ENCODE data around the gene SYNJ2.

Gene SYNJ2

GRCh38 chr6:158011478-158011920, 29.8 kb downstream of the SYNJ2 start:
- H3K79me2 ChIP-seq (ENCODE audit: insufficient read depth, low read length), result peaks cover 86% of the 10 kb centered on the region
- peaks cover 49% of the 10 kb centered on the region for H3K4me1 ChIP-seq (ENCODE audit: insufficient read depth, low read length)
- ATAC-seq (ENCODE audit: insufficient read depth, low read depth), result no peak
- no peaks in the 10 kb centered on the region for H3K9me3 ChIP-seq (ENCODE audit: insufficient read depth, low read length, severe bottlenecking)
- H3K27me3 ChIP-seq (ENCODE audit: insufficient read depth, low read length, poor library complexity), result no peaks in the 10 kb centered on the region
- no peak for DNase-seq
- H4K20me1 ChIP-seq (ENCODE audit: insufficient read depth, low read length), result peaks cover 33% of the 10 kb centered on the region
- H3K4me3 ChIP-seq (ENCODE audit: low read depth in 1 of 2, low read length in 2 of 2), result no peak overlapping the region
- H2AFZ ChIP-seq (ENCODE audit: low read depth, low read length), result no peak overlapping the region
- no peak overlapping the region for H3K9ac ChIP-seq (ENCODE audit: low read depth, low read length)
- H3K36me3 ChIP-seq (ENCODE audit: insufficient read depth, low read length), result no peaks in the 10 kb centered on the region
- TF ChIP-seq EZH2 (IDR thresholded peaks at IDR 0.05; ENCODE audit: borderline replicate concordance, low read depth, low read length, severe bottlenecking) (no peak), CTCF (IDR thresholded peaks at IDR 0.05; ENCODE audit: borderline replicate concordance, extremely low read depth, low read length, poor library complexity, severe bottlenecking) (no peak)
- no peak overlapping the region for H3K4me2 ChIP-seq (ENCODE audit: insufficient read depth, low read length)
- H3K27ac ChIP-seq (ENCODE audit: low read length), result no peak overlapping the region

GRCh38 chr6:158011980-158012566, 30.4 kb downstream of the SYNJ2 start:
- Histone ChIP-seq H2AFZ (ENCODE audit: low read depth, low read length) (no peak overlapping the region), H3K4me2 (ENCODE audit: insufficient read depth, low read length) (no peak overlapping the region), H3K4me3 (ENCODE audit: low read depth in 1 of 2, low read length in 2 of 2) (no peak overlapping the region), H4K20me1 (ENCODE audit: insufficient read depth, low read length) (peaks cover 38% of the 10 kb centered on the region), H3K4me1 (ENCODE audit: insufficient read depth, low read length) (peaks cover 49% of the 10 kb centered on the region), H3K79me2 (ENCODE audit: insufficient read depth, low read length) (peaks cover 85% of the 10 kb centered on the region), H3K9ac (ENCODE audit: low read depth, low read length) (no peak overlapping the region), H3K9me3 (ENCODE audit: insufficient read depth, low read length, severe bottlenecking) (no peaks in the 10 kb centered on the region), H3K27ac (ENCODE audit: low read length) (peak overlapping the region; percentile 17; the same call in 1 of the 2 replicates), H3K36me3 (ENCODE audit: insufficient read depth, low read length) (no peaks in the 10 kb centered on the region), H3K27me3 (ENCODE audit: insufficient read depth, low read length, poor library complexity) (no peaks in the 10 kb centered on the region)
- no peak for TF ChIP-seq EZH2 (IDR thresholded peaks at IDR 0.05; ENCODE audit: borderline replicate concordance, low read depth, low read length, severe bottlenecking)
- DNase-seq, result no peak
- ATAC-seq (ENCODE audit: insufficient read depth, low read depth), result no peak

- Histone ChIP-seq H3K4me3 (ENCODE audit: low read depth in 1 of 2, low read length in 2 of 2) (no peak overlapping the region), H3K27me3 (ENCODE audit: insufficient read depth, low read length, poor library complexity) (no peaks in the 10 kb centered on the region), H3K27ac (ENCODE audit: low read length) (peak overlapping the region; percentile 64), H2AFZ (ENCODE audit: low read depth, low read length) (no peak overlapping the region), H3K4me2 (ENCODE audit: insufficient read depth, low read length) (no peak overlapping the region), H3K79me2 (ENCODE audit: insufficient read depth, low read length) (peaks cover 67% of the 10 kb centered on the region), H3K9me3 (ENCODE audit: insufficient read depth, low read length, severe bottlenecking) (no peaks in the 10 kb centered on the region), H4K20me1 (ENCODE audit: insufficient read depth, low read length) (peaks cover 33% of the 10 kb centered on the region; the same call in 1 of the 2 replicates), H3K4me1 (ENCODE audit: insufficient read depth, low read length) (peaks cover 31% of the 10 kb centered on the region), H3K36me3 (ENCODE audit: insufficient read depth, low read length) (peaks cover 7% of the 10 kb centered on the region; the same call in 1 of the 2 replicates), H3K9ac (ENCODE audit: low read depth, low read length) (no peak overlapping the region)
- TF ChIP-seq EZH2 (IDR thresholded peaks at IDR 0.05; ENCODE audit: borderline replicate concordance, low read depth, low read length, severe bottlenecking), result no peak
- no peak for TF ChIP-seq CTCF (IDR thresholded peaks at IDR 0.05; ENCODE audit: borderline replicate concordance, extremely low read depth, low read length, poor library complexity, severe bottlenecking)
- ATAC-seq (ENCODE audit: insufficient read depth, low read depth) (no peak), DNase-seq (no peak)
Measured at GRCh38 chr6:158013904-158014504, 32.3 kb downstream of the SYNJ2 start.

GRCh38 chr6:158014505-158015187, 33.0 kb downstream of the SYNJ2 start:
- peak overlapping the region; percentile 64 for H3K27ac ChIP-seq (ENCODE audit: low read length)
- H3K36me3 ChIP-seq (ENCODE audit: insufficient read depth, low read length), result peaks cover 14% of the 10 kb centered on the region
- no peak overlapping the region for H3K9ac ChIP-seq (ENCODE audit: low read depth, low read length)
- no peak overlapping the region for H3K4me3 ChIP-seq (ENCODE audit: low read depth in 1 of 2, low read length in 2 of 2)
- ATAC-seq (ENCODE audit: insufficient read depth, low read depth) (peak; percentile 78), DNase-seq (no peak)
- H3K27me3 ChIP-seq (ENCODE audit: insufficient read depth, low read length, poor library complexity), result no peaks in the 10 kb centered on the region
- peaks cover 31% of the 10 kb centered on the region; the same call in 1 of the 2 replicates for H4K20me1 ChIP-seq (ENCODE audit: insufficient read depth, low read length)
- H2AFZ ChIP-seq (ENCODE audit: low read depth, low read length), result no peak overlapping the region
- peaks cover 65% of the 10 kb centered on the region for H3K79me2 ChIP-seq (ENCODE audit: insufficient read depth, low read length)
- no peak overlapping the region for H3K4me2 ChIP-seq (ENCODE audit: insufficient read depth, low read length)
- no peaks in the 10 kb centered on the region for H3K9me3 ChIP-seq (ENCODE audit: insufficient read depth, low read length, severe bottlenecking)
- H3K4me1 ChIP-seq (ENCODE audit: insufficient read depth, low read length), result peaks cover 24% of the 10 kb centered on the region
- TF ChIP-seq EZH2 (IDR thresholded peaks at IDR 0.05; ENCODE audit: borderline replicate concordance, low read depth, low read length, severe bottlenecking) (no peak), CTCF (IDR thresholded peaks at IDR 0.05; ENCODE audit: borderline replicate concordance, extremely low read depth, low read length, poor library complexity, severe bottlenecking) (no peak)
